Tibial artery (tissue), 4 donors: ENCODE results near the gene TBC1D1.

Source experiments
- DNase-seq, 2 donors: peaks; one replicate each; pipeline ENCODE4 v3.0.0-alpha.2; 2019
- H3K27ac ChIP-seq, 2 donors: fragments of 200-600 bp; sonication (generic) in 1 of 2; 1 replicate in 1 of 2; 2 replicates in 1 of 2; pipeline ENCODE4 v1.5.1; 2018 to 2019; ENCODE audit warnings: mild to moderate bottlenecking in 1 of 2
- H3K27me3 ChIP-seq, 2 donors: fragments of 200-600 bp; sonication (generic) in 1 of 2; one replicate each; pipeline versions ENCODE4 v1.5.1 to v1.6.0; 2016 to 2019
- H3K36me3 ChIP-seq, 3 donors: fragments of 200-600 bp; sonication (generic) in 2 of 3; one replicate each; pipeline ENCODE4 v1.5.1; 2016 to 2019; ENCODE audit warnings: mild to moderate bottlenecking in 2 of 3
- H3K4me1 ChIP-seq, 4 donors: fragments of 200-600 bp; sonication (generic) in 2 of 4; 1 replicate in 3 of 4; 2 replicates in 1 of 4; pipeline ENCODE4 v1.5.1; 2016 to 2019
- H3K4me3 ChIP-seq, 2 donors: fragments of 200-600 bp; sonication (generic) in 1 of 2; 1 replicate in 1 of 2; 2 replicates in 1 of 2; pipeline ENCODE4 v1.5.1; 2018 to 2019; ENCODE audit warnings: mild to moderate bottlenecking in 2 of 2
- H3K9me3 ChIP-seq, 3 donors: fragments of 200-600 bp; sonication (generic) in 1 of 3; one replicate each; pipeline ENCODE4 v1.5.1; 2016 to 2019
- CTCF ChIP-seq, 2 experiments: fragments of 200-600 bp in 1 of 2; fragments of 450-650 bp in 1 of 2; IDR thresholded peaks; one replicate each; pipeline ENCODE4 v1.5.1; 2017 to 2019; ENCODE audit warnings: antibody characterized with exemption in 2 of 2, mild to moderate bottlenecking in 1 of 2, moderate library complexity in 1 of 2
- intact Hi-C: fragments of 100-400 bp; cut with DNase I; formaldehyde crosslinking; loops from one replicate; pipeline ENCODE4 v1.15.0; 2023; ENCODE audit warnings: low total_unique reads

The TBC1D1 gene

GRCh38 chr4:37896206-37896860 lies 5.4 kb downstream of the TBC1D1 start:
- Histone ChIP-seq H3K9me3 (no peaks in the 10 kb centered on the region), H3K36me3 (no peaks in the 10 kb centered on the region), H3K4me3 (no peak overlapping the region), H3K27ac (no peak overlapping the region), H3K27me3 (no peaks in the 10 kb centered on the region), H3K4me1 (peaks cover 0 to 54% (median 9%) of the 10 kb centered on the region in 4 donors)
- no peak for TF ChIP-seq CTCF (IDR thresholded peaks at IDR 0.05)
- intact Hi-C loops, result loop anchor here (10.0 kb wide), 2 partner anchors 92 to 138 kb away; no protein-coding TSS in a partner anchor
- DNase-seq, result no peak

GRCh38 chr4:37902212-37902611 lies 11.3 kb downstream of the TBC1D1 start:
- no peak for TF ChIP-seq CTCF (IDR thresholded peaks at IDR 0.05)
- intact Hi-C loops, result no loop called here
- no peak for DNase-seq
- H3K4me1 ChIP-seq, result peaks cover 0 to 49% (median 0%) of the 10 kb centered on the region in 4 donors
- H3K9me3 ChIP-seq, result no peaks in the 10 kb centered on the region
- no peaks in the 10 kb centered on the region for H3K36me3 ChIP-seq
- no peak overlapping the region for H3K27ac ChIP-seq
- no peak overlapping the region for H3K4me3 ChIP-seq
- H3K27me3 ChIP-seq, result no peaks in the 10 kb centered on the region

- Histone ChIP-seq H3K27me3 (no peaks in the 10 kb centered on the region), H3K9me3 (no peaks in the 10 kb centered on the region), H3K4me1 (peaks cover 0 to 56% (median 3%) of the 10 kb centered on the region in 4 donors), H3K36me3 (no peaks in the 10 kb centered on the region), H3K27ac (peak overlapping the region in 1 of 2 donors; percentile 18), H3K4me3 (no peak overlapping the region)
- DNase-seq, result no peak
- TF ChIP-seq CTCF (IDR thresholded peaks at IDR 0.05), result no peak
- intact Hi-C loops, result no loop called here
Observed at GRCh38 chr4:37902738-37903693, 12.1 kb downstream of the TBC1D1 start.

GRCh38 chr4:37903901-37904300 lies 13.0 kb downstream of the TBC1D1 start:
- TF ChIP-seq CTCF (IDR thresholded peaks at IDR 0.05), result no peak
- no peaks in the 10 kb centered on the region for H3K36me3 ChIP-seq
- no peaks in the 10 kb centered on the region for H3K9me3 ChIP-seq
- H3K27me3 ChIP-seq, result no peaks in the 10 kb centered on the region
- no peak overlapping the region for H3K4me3 ChIP-seq
- intact Hi-C loops, result no loop called here
- DNase-seq, result no peak
- peak overlapping the region in 1 of 2 donors; percentile 18 for H3K27ac ChIP-seq
- H3K4me1 ChIP-seq, result peaks cover 0 to 63% (median 9%) of the 10 kb centered on the region in 4 donors

- H3K27me3 ChIP-seq, result no peaks in the 10 kb centered on the region
- no peaks in the 10 kb centered on the region for H3K36me3 ChIP-seq
- H3K9me3 ChIP-seq, result no peaks in the 10 kb centered on the region
- DNase-seq, result no peak
- H3K27ac ChIP-seq, result no peak overlapping the region
- peaks cover 0 to 72% (median 17%) of the 10 kb centered on the region in 4 donors for H3K4me1 ChIP-seq
- no peak for TF ChIP-seq CTCF (IDR thresholded peaks at IDR 0.05)
- no peak overlapping the region for H3K4me3 ChIP-seq
- intact Hi-C loops, result no loop called here
Observed at GRCh38 chr4:37904824-37905223, 13.9 kb downstream of the TBC1D1 start.
